ENCODE results near the gene ACER1.

- no peak for TF ChIP-seq CTCF (IDR thresholded peaks at IDR 0.05)
- TF ChIP-seq POLR2AphosphoS5 (IDR thresholded peaks at IDR 0.05; ENCODE audit: insufficient read depth in 1 of 2, low read depth in 1 of 2) = no peak
- no peak for TF ChIP-seq POLR2A (IDR thresholded peaks at IDR 0.05)
These were observed 74.5 kb downstream of the ACER1 start for GRCh38 chr19:6258812-6259311.
